ENCODE results near the gene NR4A2.
A peak's percentile ranks its signal among the peaks of the same experiment; 100 is the strongest.

Gene NR4A2

GRCh38 chr2:156339865-156340264, 7.3 kb upstream of the NR4A2 start:
- DNase-seq, result no peak

GRCh38 chr2:156339110-156339847, 6.8 kb upstream of the NR4A2 start:
- no peak for DNase-seq

- DNase-seq, result no peak
These were observed 6.1 kb upstream of the NR4A2 start for GRCh38 chr2:156338578-156338977.

GRCh38 chr2:156334496-156335478, 2.3 kb upstream of the NR4A2 start:
- DNase-seq, result peak in 4 of 5 donors; percentile 76 to 86 (median 84)

- peak; percentile 62 to 90 (median 68) for DNase-seq
These were observed 1.5 kb upstream of the NR4A2 start for GRCh38 chr2:156333951-156334495.

GRCh38 chr2:156333274-156333950, 891 bp upstream of the NR4A2 start:
- DNase-seq, result peak in 1 of 5 donors; percentile 20

- no peak for DNase-seq
These were observed 312 bp downstream of the NR4A2 start for GRCh38 chr2:156332284-156332533.

GRCh38 chr2:156331572-156332283, 793 bp downstream of the NR4A2 start:
- DNase-seq, result peak in 1 of 5 donors; percentile 37

- DNase-seq, result no peak
These were observed 2.4 kb downstream of the NR4A2 start for GRCh38 chr2:156329927-156330726.

GRCh38 chr2:156329031-156329926, 3.2 kb downstream of the NR4A2 start:
- no peak for DNase-seq

GRCh38 chr2:156327835-156328695, 4.5 kb downstream of the NR4A2 start:
- no peak for DNase-seq

- no peak for DNase-seq
These were observed 5.9 kb downstream of the NR4A2 start for GRCh38 chr2:156326526-156327095.

GRCh38 chr2:156325688-156326525, 6.6 kb downstream of the NR4A2 start:
- DNase-seq, result no peak

- no peak for DNase-seq
These were observed 8.8 kb downstream of the NR4A2 start for GRCh38 chr2:156323754-156324153.

GRCh38 chr2:156322686-156323231, 9.8 kb downstream of the NR4A2 start:
- no peak for DNase-seq

- DNase-seq, result peak in 1 of 5 donors; percentile 38
These were observed 10.4 kb downstream of the NR4A2 start for GRCh38 chr2:156322051-156322685.

- DNase-seq, result peak in 1 of 5 donors; percentile 33
These were observed 11.1 kb downstream of the NR4A2 start for GRCh38 chr2:156321243-156321904.

All from T-helper 1 cell (primary cell).